ENCODE data around the gene SPIRE1. TPM values are rescaled to one million over a fixed set of nuclear protein-coding genes. Genes with fewer than 3 reads are reported as not detected.

Gene SPIRE1
- total and polyA plus RNA-seq, 2 of the 4 experiments (the other 2 are of a cell fraction): 11.6 to 31.4 TPM

DNA sequence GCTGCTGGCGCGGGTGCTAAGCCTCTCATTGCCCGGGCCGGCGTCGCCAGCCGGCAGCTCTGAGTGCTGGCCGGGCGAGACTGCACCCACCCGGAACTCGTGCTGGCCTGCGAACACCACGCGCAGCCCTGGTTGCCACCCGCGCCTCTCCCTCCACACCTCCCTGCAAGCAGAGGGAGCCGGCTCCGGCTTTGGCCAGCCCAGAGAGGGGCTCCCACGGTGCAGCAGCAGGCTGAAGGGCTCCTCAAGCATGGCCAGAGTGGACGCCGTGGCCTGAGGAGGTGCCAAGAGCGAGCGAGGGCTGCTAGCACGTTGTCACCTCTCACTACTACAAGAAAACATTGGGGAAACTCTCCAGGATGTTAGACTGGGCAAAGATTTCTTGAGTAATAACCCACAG lies 98.6 kb downstream of the SPIRE1 start:
- BruUV-seq (replicated peaks): no TSS peak
- Histone ChIP-seq H2BK5ac (ENCODE audit: low read depth, low read length, poor library complexity, severe bottlenecking) (no peak overlapping the region), H3K9me1 (ENCODE audit: insufficient read depth, low read length) (no peaks in the 10 kb centered on the region), H3K56ac (ENCODE audit: extremely low read depth, insufficient read depth, low read length) (no peak overlapping the region), H2BK15ac (ENCODE audit: low read depth, low read length) (no peak overlapping the region), H3K27ac (ENCODE audit: insufficient read depth, low read length) (no peak overlapping the region), H3K79me1 (ENCODE audit: low read depth in 1 of 2, low read length in 2 of 2) (peaks cover 8 to 9% of the 10 kb centered on the region in 2 experiments), H3K27me3 (ENCODE audit: control insufficient read depth, insufficient read depth, low read length) (no peaks in the 10 kb centered on the region), H3K18ac (ENCODE audit: low read depth, low read length) (no peak overlapping the region), H4K91ac (ENCODE audit: insufficient read depth, low read depth, low read length) (no peak overlapping the region), H3K9ac (ENCODE audit: low read depth, low read length) (no peak overlapping the region), H2BK120ac (ENCODE audit: low read depth, low read length) (no peak overlapping the region), H3K4me1 (ENCODE audit: control insufficient read depth, insufficient read depth, low read length) (no peaks in the 10 kb centered on the region), H2AK5ac (ENCODE audit: low read depth, low read length) (no peak overlapping the region), H3K9me3 (ENCODE audit: control insufficient read depth, insufficient read depth, low read length) (peaks cover 3% of the 10 kb centered on the region), H3K4me2 (ENCODE audit: low read depth, low read length) (no peak overlapping the region), H2AFZ (replicated peaks; ENCODE audit: low read length, poor library complexity) (no peak overlapping the region), H4K5ac (ENCODE audit: low read depth, low read length) (no peak overlapping the region), H3K4ac (ENCODE audit: low read depth, low read length) (no peak overlapping the region), H3K23ac (ENCODE audit: low read depth, low read length) (no peak overlapping the region), H3K4me3 (ENCODE audit: insufficient read depth, low read depth, low read length) (no peak overlapping the region), H2BK20ac (ENCODE audit: low read depth, low read length) (no peak overlapping the region), H4K8ac (ENCODE audit: low read depth in 2 of 2, low read length in 2 of 2) (no peak overlapping the region), H4K20me1 (ENCODE audit: insufficient read depth, low read length) (no peaks in the 10 kb centered on the region), H2AK9ac (replicated peaks; ENCODE audit: low read depth, low read length, poor library complexity) (no peak overlapping the region), H3K14ac (replicated peaks; ENCODE audit: low read depth, low read length) (no peak overlapping the region), H3K36me3 (ENCODE audit: control insufficient read depth, insufficient read depth, low read length) (no peaks in the 10 kb centered on the region)
- ChIA-PET CTCF (no interaction called here), POLR2A (ENCODE audit: unreplicated experiment) (no interaction called here)
- TF ChIP-seq, protein P1, sequence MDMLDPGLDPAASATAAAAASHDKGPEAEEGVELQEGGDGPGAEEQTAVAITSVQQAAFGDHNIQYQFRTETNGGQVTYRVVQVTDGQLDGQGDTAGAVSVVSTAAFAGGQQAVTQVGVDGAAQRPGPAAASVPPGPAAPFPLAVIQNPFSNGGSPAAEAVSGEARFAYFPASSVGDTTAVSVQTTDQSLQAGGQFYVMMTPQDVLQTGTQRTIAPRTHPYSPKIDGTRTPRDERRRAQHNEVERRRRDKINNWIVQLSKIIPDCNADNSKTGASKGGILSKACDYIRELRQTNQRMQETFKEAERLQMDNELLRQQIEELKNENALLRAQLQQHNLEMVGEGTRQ (IDR thresholded peaks at IDR 0.05; ENCODE audit: low read depth, low read length): no peak
- TF ChIP-seq RAD21 (IDR thresholded peaks at IDR 0.05; ENCODE audit: low read length): no peak
- no peak for TF ChIP-seq BHLHE40 (IDR thresholded peaks at IDR 0.05; ENCODE audit: low read depth, low read length)
- TF ChIP-seq POLR2A (IDR thresholded peaks at IDR 0.05; ENCODE audit: low read depth, low read length): no peak
- no peak for TF ChIP-seq FOS (IDR thresholded peaks at IDR 0.05; ENCODE audit: low read depth, low read length)
- no peak for TF ChIP-seq CHD1 (IDR thresholded peaks at IDR 0.05; ENCODE audit: low read depth, low read length)
- no peak for TF ChIP-seq NFE2L2 (IDR thresholded peaks at IDR 0.05; ENCODE audit: low read depth, low read length)
- TF ChIP-seq CEBPB (IDR thresholded peaks at IDR 0.05; ENCODE audit: low read depth, low read length): no peak
- TF ChIP-seq MAZ (IDR thresholded peaks at IDR 0.05; ENCODE audit: borderline replicate concordance, low read depth, low read length): no peak
- no peak for TF ChIP-seq MAFK (IDR thresholded peaks at IDR 0.05; ENCODE audit: low read depth, low read length)
- no peak for TF ChIP-seq SMC3 (IDR thresholded peaks at IDR 0.05; ENCODE audit: low read depth, low read length)
- 91% methylated on average over 8 of the region's 24 CpGs; no CpG with 5 or more reads in 1 of the 2 experiments for WGBS, 2 experiments (ENCODE audit: extremely low coverage in 2 of 2, insufficient read length in 1 of 2)
- intact Hi-C loops (cut with micrococcal nuclease): no loop called here
- no peak for ATAC-seq (ENCODE audit: low read depth)
- in situ Hi-C loops (cut with MboI; ENCODE audit: low sequenced_read_pairs): no loop called here
- DNase-seq: no peak
- dilution Hi-C loops (cut with HindIII; ENCODE audit: low sequenced_read_pairs, unreplicated experiment): no loop called here

Data from IMR-90 (cell line).